GM19397 (cell line): ENCODE data around the gene NHP2.
A peak's percentile ranks its signal among the peaks of the same experiment; 100 is the strongest.

Experiments
- ATAC-seq: cut with Tn5 transposase; IDR thresholded peaks from one replicate; pipeline ENCODE4 v1.9.1; 2021; ENCODE audit warnings: mild to moderate bottlenecking, moderate library complexity; ENCODE audit not compliant: unreplicated experiment

The NHP2 gene

DNA sequence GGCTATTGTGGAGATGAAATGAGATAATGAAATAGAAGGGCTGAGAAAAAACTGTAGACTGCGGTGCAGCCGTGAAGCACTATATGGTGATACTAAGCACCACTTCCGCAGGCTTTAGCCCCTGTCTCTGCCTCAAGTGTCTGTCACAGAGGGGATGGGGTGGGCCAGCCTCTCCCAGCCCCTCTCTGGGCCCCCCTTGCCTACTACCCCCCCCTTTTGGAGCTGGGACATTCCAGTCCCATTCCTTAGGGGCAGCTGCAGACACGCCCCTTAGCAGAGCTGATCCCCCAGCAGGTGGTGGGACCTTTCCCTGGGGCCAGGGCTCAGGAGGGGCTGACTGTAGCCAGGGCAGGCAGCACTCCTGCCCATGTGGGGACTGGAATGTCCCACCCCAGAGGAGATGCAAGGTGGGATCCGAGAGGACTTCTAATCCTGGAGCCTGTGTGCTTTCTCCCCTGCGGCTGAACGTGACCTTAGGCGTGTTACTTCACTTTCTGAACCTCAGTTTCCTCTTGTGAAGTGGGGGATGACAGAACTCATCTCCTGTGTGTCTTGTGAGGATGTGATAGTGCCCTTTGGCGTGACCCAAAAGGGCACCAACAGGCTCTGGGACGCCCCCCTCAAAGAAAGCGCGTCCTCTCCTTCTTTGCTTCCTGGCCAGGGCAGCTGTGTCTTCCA is 38.4 kb downstream of the NHP2 start:
- ATAC-seq = no peak

DNA sequence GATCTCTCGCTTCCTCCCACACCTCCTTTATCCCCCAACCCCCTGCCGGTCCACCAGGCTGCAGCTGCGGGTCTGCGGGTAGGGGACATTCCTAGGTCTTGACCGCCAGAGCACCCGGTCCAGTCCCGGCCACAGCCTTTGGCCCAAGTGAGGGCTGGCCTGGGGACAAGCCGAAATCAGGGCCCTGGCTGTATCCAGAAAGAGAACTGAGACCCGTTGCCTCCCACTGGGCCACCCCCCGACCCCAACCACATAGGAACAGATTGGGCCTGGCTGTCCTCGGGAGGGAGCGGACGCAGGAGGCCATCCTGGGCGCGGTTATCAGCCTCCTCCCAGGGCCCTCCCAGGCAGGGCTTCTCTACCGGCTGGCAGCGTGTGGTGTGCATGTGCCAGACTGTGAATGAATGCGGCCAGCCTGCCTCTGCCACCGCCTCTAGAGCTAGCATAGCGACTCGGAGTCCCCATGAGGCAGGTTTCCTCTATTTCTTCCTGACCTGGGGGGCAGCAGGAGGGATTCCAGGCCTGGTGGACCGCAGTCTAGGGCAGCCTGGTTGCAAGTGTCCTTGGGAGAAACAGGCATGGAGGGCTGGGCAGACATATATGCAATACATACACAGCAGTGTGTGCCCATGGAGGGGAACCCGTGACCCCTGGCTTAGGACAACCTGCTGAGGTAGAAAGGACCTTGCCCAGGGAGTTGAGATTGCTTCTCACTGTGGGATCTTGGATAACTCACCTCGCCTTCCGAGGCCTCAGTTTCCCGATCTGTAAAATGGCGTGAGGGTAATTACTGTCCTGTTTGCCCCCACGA is 39.2 kb downstream of the NHP2 start:
- no peak for ATAC-seq

DNA sequence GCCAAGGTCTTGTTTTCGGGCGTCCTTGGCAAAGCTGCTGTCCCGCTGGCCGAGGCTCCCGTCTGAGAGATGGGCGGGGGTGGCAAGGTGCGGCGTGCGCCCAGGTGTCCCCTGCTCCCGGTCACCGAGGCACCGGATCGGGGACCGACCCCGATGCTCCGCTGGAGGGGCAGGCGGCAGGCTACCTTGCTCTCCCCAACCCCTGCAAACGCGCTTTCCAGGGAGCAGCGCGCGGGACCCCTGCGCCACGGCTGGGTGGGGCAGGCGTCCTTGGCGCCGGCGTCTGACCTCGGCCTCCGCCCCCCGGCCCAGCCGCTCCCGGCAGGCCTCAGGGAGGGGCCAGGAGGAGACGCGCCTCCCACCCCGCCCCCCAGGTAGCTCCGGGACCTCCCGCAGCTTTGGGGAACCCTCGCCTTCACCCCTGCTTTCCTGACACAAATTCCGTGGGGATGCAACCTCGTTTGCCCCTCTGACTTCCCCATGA is 39.8 kb downstream of the NHP2 start:
- peak; percentile 17 for ATAC-seq

DNA sequence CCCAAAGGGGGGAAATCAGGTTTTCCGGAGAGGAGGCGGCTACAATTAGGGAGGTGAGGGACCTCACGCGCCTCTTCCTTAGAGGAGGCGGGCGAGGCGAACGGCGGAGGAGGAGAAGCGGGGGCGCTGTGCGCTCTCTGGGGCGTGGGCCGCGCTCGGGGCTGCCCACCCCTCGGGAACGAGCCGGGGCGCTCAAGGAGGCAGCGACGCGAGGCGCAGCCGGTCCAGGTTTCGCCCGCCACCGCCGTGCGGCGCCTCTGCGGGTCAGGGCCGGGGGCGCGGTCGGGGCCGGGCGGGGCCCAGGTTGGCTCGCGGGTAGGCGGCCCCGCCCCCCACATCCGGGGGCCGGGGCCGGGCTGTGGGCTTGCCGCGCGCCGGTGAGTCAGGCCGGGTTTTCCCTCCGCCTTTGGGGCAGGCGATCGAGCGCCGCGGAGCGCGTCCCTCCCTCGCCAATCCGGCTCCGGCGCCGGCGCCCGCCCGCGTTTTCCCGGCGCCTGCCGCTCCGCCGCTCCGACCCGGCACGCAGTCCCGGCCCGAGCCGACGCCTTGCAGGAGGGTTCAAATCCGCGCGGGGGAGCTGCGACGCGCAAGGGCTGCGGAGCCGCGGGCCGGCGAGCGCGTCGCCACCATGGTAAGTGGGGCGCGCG is 40.4 kb downstream of the NHP2 start, which contains the start of gene N4BP3:
Gene N4BP3, plus strand, starts transcription at position 392 of the 647 bp plus-strand sequence. CDS start 6,052 bp downstream, outside the sequence.
- ATAC-seq = peak; percentile 65

DNA sequence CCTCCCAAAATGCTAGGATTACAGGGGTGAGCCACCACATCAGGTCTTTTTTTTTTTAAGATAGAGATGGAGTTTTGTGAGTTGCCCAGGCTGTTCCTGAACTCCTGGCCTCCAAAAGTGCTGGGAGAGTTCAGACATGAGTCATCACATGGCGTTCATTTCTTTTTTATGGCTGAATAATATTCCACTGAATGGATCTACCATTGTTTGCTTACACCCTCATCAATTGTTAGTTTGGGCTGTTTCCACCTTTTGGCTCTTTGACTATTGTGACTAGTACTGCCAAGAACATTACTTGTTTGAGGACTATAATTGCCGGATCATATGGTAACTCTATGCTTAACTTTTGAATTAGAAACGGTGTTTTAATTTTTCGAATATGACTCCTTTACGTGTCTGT is 41.1 kb downstream of the NHP2 start:
- ATAC-seq = no peak

DNA sequence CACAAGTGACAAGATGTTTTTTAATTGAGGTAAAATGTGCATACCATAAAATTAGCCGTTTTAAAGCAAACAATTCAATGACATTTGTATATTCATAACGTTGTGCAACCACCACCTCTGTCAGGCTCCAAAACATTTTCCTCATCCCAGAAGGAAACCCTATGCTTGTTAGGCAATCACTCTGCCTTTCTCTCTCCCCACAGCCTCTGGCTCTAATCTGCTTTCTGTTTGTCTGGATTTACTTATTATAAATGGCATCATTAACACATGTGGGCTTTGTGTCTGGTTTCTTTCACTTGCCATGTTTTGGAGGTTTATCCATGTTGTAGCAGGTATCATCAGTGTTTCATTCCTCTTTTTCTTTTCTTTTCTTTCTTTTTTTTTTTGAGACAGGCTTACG is 41.8 kb downstream of the NHP2 start:
- no peak for ATAC-seq

DNA sequence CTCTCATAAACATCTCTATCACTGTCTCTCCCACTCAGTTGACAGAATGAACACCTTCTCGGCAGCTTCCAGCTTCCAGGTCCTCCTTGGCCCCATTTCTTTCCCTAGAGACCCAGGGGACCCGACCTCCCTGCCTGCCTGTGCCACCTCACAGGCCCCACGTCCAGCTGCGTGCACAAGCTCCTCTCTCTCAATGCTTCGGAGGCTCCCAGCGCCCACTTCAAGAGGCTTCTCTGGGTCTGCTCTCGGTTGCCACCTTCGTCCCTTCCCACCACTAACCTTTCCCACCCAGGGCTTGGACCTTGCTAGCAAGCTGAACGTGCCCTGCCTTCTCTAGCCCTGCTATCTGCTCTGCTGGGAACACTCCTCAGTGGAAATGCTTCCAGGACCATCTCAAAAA is 43.2 kb downstream of the NHP2 start:
- no peak for ATAC-seq

DNA sequence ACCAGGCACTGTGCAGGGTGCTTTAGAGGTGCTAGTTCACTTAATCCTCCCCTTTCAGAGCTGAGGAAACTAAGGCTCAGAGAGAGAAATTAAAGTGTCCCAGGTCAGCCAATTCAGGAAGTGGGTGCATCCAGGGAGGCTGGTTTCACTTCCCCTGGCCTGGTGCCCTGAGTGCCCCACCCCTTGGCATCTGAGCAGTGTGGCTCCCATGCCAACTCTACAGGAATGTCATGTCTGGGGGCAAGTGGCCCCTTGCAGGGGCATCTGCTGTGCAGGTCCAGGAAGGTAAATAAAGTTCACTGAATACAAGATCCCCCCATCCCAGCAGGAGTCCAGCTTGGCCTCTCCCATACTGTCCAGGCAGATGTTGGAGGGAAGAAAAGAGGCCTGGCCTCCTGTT is 44.7 kb downstream of the NHP2 start:
- ATAC-seq = no peak

DNA sequence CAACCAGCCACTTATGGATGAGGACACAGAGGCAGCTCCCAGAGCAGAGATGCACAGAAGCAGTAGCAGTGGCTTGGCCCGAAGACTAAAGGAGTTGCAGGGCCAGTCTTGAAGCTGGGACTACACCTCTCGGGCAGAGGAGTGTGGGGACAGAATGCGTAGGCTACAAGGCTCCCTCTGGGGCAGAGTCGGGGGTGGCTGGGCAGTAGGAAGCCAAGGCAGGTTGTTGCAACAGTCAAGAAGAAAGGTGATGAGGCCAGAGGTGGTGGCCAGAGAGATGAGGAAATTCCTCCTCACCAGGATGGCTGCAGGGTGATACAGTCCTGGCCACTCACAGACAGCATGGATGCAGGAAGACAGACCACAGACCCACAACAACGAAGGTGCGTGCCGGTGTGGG is 45.2 kb downstream of the NHP2 start:
- ATAC-seq = no peak

DNA sequence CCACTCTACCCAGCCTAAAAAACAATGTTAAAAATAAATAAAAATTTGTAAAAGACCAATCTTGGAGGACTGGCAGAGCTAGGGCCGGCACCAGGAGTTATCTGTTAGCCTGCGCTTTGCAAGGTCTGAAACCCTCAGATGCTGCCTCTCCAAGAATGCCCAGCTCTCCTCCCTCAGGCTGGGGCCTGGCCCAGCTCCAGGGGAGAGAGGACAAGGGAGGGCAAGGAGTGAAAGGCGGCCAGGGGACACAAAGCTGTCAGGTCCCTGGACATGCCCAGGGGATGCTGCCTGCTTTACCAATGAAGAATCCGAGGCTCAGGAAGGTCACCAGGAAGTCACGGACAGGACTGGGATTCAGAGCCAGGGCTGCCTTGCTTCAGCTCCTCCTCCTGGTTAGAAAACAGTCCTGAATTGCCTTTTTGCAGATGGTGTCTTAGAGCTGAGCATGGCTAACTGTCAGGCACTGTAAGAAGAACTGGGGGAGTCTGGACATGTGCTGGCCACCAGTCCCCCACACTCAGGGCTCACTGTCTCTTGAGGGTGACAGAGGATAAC is 45.9 kb downstream of the NHP2 start:
- ATAC-seq = no peak

DNA sequence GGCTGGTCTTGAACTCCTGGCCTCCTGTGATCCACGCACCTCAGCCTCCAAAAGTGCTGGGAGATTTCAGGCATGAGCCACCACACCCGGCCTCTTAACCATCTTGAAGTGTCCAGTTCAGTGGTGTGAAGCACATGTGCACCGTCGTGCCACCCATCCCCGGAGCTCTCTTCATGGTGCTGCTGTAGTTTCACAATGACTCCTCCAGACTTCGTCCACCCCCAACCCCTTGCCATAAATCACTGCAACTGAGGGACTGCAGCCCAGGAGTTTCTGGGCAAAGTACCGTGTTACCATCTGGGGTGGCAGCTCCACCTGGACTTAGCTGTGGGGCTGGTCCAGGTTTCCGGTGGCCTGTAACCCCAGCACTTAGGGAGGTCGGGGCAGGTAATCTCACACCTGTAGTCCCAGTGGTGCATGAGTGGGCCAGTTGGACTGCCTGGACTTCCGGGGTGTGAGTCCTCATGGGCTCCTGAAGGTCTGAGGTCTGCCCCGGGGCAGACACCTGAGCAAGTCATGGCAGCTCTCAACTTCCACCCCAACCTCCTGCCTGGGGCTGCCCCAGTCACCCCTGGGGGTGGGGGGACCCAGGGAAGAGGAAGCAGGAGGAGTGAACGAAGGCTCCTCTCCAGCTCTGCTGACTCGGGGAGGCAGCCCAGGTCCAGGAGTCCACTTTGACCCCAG is 47.0 kb downstream of the NHP2 start:
- ATAC-seq = no peak

DNA sequence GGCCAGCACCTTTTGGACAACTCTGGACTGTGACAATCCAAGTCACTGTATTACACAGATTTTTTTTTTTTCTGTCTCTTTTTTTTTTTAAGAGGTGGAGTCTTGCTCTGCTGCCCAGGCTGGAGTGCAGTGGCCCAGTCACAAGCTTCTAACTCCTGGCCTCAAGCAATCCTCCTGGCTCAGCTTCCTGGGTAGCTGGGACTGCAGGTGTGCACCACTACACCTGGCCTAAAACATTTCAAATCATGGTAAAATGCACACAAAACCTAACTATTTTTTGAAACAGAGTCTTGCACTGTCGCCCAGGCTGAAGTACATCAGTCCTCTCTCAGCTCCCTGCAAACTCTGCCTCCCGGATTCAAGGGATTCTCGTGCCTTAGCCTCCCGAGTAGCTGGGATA is 47.6 kb downstream of the NHP2 start:
- ATAC-seq = no peak

DNA sequence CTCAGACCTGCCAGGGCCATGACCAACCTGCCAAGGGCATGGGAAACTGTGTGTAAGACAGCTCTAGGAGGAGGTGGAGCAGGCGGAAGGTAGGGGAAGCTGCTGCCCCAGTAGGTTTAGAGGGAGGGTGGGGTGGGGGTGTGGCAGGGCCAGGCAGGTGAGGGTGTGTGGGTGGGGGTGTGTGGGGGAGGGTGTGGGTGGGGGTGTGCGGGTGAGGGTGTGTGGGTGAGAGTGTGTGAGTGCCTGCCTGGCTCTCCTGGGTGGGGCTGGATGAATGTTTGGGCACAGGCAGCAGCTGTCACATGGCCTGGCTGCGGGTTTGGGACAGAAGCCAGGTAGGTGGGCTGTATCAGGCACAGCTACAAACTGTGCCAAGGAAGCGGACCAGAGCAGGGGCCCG is 49.2 kb downstream of the NHP2 start:
- ATAC-seq = no peak

DNA sequence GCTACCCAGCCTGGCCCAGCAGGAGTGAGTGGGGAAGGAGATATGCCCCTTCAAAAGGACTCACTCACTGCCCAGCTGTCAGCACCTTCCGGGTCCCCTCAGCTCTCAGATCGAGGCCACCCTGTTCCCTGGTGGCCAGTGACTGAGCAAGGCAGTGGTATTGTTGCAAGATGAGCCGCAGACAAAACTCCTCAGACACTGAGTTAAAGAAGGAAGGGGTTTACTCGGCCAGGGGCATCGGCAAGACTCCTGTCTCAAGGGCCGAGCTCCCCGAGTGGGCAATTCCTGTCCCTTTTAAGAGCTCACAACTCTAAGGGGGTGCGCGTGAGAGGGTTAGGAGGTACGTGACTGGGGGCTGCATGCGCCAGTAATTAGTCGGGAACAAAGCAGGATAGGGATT is 50.1 kb downstream of the NHP2 start:
- ATAC-seq = no peak
